NCI-H1105 treated with DMSO at 0.1 percent for 48 hours (cell line): ENCODE results near the gene PDE9A.

Source experiments
- DNase-seq: peaks from one replicate; lab custom pipeline; 2025; lab: John Stamatoyannopoulos, UW

The PDE9A gene

GRCh38 chr21:42672699-42673458 is 19.5 kb downstream of the PDE9A start:
- no peak for DNase-seq

- no peak for DNase-seq
Observed at GRCh38 chr21:42673633-42674328, 20.4 kb downstream of the PDE9A start.

DNA sequence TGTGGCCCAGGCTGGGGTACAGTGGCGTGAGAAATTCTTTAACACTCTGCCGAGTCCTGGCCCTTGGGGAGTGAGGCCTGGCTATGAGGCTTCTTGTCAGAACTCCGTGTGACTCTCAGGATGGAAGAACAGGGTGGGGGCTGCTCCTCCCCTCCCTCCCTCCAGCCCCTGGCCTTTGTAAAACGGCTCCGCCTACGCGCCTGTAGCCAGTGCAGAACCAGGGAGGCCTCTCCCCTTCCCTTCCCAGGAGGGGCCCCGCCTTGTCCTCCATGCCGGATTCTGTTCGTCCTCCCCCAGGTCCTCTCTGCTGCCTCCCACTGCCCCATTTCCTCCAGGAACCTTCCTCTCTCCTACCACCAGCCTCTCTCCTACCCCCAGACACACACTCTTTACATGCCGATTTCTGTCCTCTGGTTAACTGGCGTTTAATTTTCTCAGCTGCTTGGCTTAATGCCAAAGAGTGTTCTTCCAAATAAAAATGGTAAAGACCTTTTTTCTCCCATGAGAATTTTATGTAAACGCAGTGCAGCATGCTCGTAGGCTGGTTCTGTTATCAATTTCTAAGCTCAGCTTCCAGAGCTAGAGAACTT is 21.0 kb downstream of the PDE9A start:
- peak; percentile 80 for DNase-seq

DNA sequence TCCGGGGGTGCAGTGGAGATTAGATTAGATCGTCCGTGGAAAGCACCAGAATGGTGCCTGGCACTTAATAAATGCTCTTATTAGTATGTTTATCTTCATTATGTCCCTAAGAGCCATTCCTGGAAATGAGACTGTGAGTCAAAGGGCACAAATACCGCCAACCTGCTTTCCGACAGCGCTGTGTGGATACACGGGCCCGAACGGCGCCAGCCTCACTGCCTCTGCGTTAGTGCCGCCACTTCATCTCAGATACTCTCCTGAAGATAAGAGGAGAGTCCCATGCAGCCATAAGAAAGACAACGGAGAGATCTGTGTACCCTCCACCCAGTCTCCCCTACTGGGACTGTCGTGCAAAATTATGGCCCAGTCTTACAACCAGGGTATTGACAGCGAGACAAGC is 22.0 kb downstream of the PDE9A start:
- no peak for DNase-seq

GRCh38 chr21:42676808-42677207 is 23.4 kb downstream of the PDE9A start:
- no peak for DNase-seq

GRCh38 chr21:42677339-42678321 is 24.2 kb downstream of the PDE9A start:
- peak; percentile 87 for DNase-seq

DNA sequence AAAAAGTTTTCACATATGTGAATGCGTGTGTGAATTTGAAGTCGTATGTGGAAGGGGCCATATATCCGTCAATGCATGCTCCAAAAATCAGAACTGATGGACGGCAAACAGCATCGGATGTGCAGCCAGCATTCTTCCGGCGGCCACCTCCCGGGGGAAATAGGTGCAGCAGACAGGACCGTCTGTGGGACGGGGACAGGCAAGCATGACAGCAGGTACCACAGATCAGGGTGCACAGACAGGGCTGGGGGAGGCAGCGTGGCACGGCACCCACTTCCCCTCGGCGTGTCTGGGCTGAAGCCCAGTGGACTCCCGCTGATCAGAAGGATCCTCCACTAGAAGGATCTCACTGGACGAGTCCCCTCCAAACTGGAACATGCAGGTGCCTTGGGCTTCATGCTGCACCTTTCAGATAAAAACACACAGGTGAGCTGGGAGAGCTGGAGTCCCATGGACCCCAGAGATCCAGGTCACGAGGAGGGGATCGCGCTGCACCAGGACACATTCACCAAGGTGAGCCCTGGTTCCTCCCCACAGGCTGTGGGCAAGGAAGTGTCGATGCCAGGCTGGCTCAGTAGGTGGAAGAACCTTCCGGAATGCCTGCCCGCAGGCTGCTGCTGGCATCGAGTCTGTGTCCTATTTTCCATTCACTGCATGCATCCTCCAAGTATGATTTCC is 25.3 kb downstream of the PDE9A start:
- no peak for DNase-seq

DNA sequence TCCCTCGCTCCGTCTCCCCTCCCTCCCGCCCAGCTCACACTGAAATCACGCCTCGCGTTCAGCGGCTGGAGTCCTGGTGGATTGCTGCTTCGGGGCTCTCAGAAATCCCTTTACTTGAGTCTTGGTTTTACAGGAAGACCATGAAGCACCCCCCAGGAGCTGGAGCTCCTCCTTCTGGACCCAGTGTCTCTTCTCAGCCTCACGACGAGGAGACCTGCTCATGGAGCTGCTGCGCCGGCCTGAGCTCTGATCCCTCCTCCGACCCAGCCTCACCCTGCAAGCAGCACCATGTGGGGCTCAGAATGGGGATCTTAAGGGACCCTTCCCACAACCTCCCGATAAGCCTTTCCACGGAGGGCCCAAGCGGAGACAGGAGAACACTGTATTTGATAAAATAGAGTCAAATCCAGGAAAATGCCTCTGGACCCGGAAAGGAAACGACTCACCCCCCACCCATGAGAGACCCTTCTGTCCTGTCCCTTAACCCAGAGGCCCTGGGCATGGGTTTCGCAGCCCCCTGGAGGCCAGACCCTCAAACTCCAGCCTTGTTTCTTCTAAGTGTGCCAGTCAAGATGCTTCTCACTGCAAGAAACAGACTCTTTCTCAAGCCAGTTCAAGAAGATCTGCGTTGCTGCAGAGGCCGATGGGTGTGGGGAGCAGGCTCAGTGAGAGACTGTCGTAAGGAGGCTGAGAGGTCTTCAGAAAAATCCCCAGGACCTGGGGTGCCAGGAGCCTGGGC is 26.1 kb downstream of the PDE9A start:
- DNase-seq: no peak

- DNase-seq: no peak
Observed at GRCh38 chr21:42680058-42680330, 26.6 kb downstream of the PDE9A start.

- no peak for DNase-seq
Observed at GRCh38 chr21:42680429-42680828, 27.0 kb downstream of the PDE9A start.

GRCh38 chr21:42681296-42682206 is 28.1 kb downstream of the PDE9A start:
- DNase-seq: no peak

DNA sequence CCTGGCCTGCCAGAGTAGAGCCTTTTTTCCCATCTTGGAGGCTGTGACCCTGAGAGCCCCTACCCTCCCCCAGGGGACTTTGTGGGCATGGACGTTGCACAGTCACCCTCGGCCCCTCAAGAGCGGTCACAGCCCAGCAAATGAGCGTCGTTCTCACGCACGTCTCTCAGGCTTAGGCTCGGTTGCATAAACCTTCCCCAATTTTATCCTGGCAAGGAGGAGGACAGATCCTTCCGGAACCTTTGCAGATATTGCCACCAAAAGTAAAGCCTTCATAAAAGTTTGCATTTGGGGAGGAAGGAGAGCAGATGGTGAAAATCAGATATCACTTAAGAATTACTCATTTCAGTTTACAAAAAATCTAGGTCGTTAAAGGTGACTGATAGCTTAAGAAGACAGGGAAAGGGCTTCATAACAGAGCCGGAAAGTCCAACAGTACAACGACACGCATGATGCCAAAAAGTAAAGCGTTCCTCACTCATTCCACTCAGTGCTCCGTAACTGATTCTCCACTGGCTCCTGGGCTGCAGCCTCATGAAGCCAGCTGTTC is 29.3 kb downstream of the PDE9A start:
- no peak for DNase-seq

GRCh38 chr21:42683371-42684108 is 30.1 kb downstream of the PDE9A start:
- DNase-seq: no peak

DNA sequence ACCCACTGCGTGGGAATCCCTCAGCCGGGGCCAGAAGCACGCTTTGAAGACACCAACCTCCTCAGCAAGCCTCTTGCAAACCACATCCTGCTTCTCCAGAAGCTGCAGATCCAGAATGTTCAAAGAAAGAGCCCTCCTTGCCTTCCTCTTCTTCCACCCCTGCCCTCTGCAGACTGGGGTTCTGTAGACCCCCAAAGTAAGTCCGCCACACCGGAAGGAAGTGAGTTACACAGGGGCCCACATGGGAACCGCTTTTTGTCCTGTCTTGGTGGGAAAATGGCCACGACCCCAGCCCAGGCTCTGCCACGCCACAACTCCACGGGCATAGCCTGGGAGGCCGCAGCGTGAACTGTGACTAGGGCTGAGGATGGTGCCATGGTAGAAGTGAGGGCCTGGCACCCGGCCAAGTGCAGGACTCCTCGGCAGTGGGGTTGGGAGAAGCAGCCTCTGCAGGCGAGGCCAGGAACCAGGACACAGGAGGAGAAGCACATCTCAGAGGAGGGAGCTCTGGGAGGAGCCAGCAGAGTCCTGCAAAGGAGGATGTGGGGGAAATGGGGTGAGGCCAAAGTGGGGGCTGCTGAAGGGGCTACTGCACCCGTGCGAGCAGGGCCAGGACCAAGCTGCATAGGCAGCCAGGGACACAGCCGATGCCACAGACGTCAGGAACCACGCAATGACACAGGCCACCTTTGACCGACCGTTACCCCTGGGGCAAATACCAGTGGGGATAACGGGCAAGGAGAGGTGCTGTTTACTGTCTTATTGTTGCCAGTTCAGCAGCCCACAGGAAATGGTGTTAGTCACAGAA is 30.9 kb downstream of the PDE9A start:
- DNase-seq: no peak

GRCh38 chr21:42685036-42685435 is 31.6 kb downstream of the PDE9A start:
- DNase-seq: no peak

GRCh38 chr21:42685954-42686500 is 32.6 kb downstream of the PDE9A start:
- DNase-seq: no peak

GRCh38 chr21:42687796-42688195 is 34.4 kb downstream of the PDE9A start:
- no peak for DNase-seq
